ENCODE measurements around the gene CBX4. TPM values are rescaled to one million over a fixed set of nuclear protein-coding genes. Genes with fewer than 3 reads are reported as not detected.

The CBX4 gene
- total RNA-seq, 2 donors from 2014 or later = 12.7 to 16.8 TPM

DNA sequence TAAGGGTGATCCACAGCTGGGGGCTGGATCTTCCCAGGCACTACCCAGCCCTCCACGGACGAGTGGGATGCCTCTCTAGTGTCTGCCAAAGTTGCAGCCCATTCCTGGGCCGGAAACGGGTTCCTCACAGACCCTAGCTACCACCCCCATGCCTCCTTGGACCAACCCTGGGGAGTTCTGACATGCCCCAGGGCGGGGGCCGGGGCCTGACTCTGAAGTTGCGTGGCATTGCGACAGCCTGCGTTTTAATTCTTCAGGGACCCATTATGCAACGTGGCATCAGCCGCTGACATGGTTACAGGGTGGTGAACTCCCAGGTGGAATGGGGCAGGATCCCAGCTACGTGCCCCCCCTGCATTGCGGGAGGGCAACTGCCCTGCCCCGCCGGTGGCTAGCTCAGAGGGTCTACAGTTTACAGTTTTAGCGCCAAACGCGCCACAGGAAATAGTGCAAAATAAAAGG, 2.7 kb downstream of the CBX4 start:
- H3K36me3 Mint-ChIP-seq = peaks cover 0 to 18% of the 10 kb centered on the region in 2 donors
- DNase-seq (ENCODE audit: low spot score in 2 of 2) = no peak
- no peaks in the 10 kb centered on the region for H3K9me3 Mint-ChIP-seq
- peak overlapping the region in 1 of 2 donors; percentile 88 for H3K27ac Mint-ChIP-seq
- no peak for ATAC-seq

DNA sequence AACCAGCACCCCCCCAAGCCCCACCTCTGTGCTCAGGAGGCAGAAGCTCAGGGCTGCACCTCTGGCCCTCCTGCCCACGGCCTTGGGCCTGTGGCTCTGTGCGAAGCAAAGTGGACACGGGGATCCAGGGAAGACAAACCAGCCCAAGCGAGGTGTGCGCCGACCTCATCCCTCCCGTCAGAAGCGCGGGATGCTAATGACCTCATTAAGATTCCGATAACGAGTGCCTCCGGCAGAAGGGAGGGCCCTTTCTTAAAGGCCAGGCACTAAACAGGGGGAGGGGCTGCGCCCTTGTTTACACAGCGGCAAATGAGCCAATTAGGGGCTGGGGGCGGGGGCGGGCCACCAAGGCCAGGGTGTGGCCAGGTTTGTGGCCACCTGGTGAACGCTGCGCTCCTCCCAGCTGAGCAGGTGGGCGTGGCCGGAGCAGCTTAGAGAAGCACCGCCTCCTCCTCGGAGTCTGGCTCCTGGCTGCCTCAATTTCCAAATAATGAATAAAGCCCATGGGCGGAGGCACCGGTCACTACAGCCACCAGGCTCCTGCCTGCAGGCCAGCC, 3.2 kb downstream of the CBX4 start:
- peaks cover 0 to 18% of the 10 kb centered on the region in 2 donors for H3K36me3 Mint-ChIP-seq
- no peaks in the 10 kb centered on the region for H3K9me3 Mint-ChIP-seq
- ATAC-seq = no peak
- no peak for DNase-seq (ENCODE audit: low spot score in 2 of 2)
- no peak overlapping the region for H3K27ac Mint-ChIP-seq

DNA sequence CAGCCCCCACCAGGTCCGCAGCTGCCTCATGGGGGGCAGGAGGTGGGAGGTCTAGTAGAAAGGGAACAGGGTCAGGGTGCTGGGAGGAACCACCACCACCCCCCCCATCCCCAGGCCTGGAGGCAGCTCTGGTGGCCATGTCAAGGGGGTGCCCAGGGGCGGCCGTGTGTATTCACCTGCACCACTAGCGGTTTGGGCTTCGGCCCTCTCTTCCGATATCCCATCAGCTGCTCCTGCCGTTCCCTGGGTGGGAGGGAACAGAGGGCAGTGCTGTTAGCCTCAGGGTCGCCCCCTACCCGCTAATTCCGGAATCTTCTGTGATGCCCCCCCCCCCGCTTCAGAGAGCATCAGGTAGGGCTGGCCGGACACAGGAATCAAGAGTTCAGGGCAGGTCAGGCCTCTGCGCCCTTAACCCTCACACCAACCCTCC, 3.8 kb downstream of the CBX4 start:
- ATAC-seq = no peak
- no peak for DNase-seq (ENCODE audit: low spot score in 2 of 2)
- H3K36me3 Mint-ChIP-seq = peaks cover 0 to 18% of the 10 kb centered on the region in 2 donors
- H3K27ac Mint-ChIP-seq = no peak overlapping the region
- no peaks in the 10 kb centered on the region for H3K9me3 Mint-ChIP-seq

DNA sequence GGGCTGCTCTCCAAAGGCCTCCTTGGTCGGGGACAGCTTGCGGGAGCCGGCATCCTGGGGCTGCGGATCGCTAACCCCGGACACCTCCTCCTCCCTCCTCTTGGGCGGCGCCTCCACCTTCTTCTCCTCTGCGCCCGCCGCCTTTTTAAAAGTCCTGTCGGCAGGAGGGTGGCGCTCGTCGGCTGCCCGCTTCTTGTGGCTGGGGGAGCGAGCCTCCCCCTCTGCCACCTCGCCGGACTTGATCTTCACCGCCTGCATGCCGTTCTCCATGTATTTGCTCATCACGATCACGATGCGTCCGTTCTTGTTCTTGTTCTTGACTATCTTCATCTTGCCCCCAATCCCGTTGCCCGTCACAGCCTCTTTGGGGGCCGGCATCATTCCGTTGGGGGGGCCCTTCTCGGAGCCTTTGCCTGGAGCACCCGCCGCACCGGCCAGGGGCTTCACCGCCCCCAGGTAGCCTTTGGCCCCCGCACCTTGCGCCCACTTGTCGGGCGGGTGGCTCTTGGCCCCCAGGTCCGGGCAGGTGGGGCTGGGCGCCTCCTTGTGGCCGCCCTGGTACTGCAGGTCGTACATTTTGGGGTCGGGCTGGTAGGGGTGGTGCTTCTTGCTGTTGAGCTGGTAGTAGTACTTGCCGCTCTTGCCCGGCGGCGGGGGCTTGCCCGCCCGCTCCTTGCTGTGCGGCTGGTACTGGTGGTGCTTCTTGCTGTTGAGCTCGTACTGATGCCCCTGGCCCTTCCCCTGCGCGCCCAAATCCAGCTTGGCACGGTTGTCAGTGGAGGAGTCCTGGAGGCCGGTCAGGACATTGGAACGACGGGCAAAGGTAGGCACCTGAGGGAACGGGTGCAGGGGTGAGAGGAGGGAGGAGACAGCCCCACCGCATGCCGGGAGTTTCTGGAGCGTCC, 4.4 kb downstream of the CBX4 start:
- ATAC-seq (no peak), DNase-seq (ENCODE audit: low spot score in 2 of 2) (peak in 1 of 2 donors; percentile 72)
- Mint-ChIP-seq H3K9me3 (no peaks in the 10 kb centered on the region), H3K27ac (no peak overlapping the region), H3K36me3 (peaks cover 0 to 12% of the 10 kb centered on the region in 2 donors)

DNA sequence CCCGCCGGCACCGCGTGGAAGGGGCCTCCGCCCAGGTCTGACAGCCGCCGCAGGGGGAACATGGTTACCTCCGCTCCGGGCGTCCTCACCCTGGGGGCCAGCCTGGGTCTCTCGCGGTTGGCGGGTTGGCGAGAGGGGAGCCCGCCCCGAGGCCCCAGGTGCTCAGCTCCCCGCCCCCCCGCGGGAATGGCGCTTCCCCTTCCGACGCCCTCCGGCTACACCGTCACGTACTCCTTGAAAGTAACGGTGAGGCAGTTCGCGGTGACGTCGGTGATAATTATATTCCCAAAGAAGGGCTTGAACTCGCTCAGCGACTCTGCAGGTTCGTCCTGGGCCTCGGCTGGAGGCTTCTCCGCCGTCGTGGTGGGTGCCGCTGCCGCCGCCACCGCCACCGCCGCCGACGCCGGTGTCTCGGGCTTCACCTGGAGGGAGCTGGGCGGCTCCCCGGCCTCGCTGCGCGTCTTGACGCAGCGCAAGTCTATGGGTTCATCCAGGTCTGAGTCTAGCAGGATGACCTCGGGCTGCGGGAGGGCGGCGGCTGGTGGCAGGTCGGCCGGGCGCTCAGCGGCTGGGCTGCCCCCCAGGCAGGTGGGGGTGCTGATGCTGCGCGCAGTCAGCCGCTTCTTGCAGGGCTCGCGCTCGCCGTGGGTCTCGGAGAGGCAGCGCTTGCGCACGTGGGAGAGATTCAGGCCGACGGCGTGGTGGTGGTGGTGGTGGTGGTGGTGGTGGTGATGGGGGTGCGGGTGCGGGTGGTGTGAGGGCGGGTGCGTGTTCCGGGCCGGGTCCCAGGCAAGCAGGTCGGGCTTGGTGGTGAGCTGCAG, 5.3 kb downstream of the CBX4 start:
- Mint-ChIP-seq H3K27ac (no peak overlapping the region), H3K9me3 (no peaks in the 10 kb centered on the region), H3K36me3 (peaks cover 0 to 12% of the 10 kb centered on the region in 2 donors)
- DNase-seq (ENCODE audit: low spot score in 2 of 2) = no peak
- no peak for ATAC-seq

DNA sequence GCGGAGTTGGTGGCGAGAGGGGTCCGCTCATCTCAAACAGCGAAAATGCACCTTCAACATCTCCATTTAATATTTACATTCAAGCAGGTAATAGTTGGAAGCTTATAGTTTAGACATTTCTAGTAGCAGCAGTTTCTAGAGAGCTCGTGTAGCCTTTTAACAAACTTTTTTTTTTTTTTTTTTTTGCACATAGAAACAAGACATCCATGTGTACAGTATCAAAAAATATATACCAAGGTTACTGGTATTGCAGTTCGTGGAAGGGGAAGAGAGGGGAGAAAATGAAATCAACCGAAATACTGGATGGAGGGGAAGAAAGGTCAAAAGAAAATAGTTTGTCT, 6.2 kb downstream of the CBX4 start:
- no peak for ATAC-seq
- peak overlapping the region in 1 of 2 donors; percentile 79 for H3K27ac Mint-ChIP-seq

DNA sequence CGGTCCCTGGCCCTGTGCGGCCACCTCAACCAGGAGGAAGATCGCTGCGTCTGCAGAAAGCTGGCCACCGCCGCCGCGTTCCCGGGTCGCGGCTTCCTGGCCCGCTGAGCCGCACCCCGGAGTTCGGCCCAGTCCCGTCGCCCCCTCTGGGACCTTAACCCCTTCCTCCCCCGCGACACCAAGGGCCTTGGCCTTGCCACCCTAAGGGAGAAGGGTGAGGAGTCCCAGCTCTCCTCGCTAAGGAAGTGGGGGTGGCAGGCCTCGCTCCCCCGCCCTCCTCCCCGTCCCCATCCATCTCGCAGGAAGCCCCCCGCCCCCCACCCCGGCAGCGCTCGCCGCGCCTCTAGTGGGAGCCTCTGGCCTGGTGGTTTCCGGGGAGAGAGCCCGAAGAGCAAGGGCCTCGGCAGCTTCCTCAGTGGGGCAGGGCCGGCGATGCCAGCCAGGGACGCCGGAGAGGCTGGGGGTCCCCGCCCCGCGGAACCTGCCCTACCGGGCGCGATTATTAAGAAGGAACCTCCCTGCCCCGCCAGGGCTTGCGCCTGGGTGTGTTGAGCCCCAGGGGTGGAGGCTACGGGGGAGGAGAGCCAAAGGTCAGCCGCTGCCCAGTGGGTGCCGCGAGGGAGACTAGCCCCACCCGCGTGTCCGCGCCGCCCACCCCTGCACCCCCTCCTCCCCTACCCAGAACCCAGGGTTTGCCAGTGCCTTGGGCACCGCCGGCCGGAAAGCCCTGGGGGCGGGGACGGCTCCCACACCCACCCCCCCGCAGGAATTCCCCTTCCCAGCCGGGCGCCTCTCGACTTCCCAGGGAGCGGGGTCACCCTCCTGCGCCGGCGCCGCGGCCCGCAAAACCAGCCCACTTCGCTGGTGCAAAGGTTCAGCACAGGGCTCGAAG, 6.8 kb downstream of the CBX4 start:
- H3K27ac Mint-ChIP-seq = peak overlapping the region in 1 of 2 donors; percentile 79
- H3K36me3 Mint-ChIP-seq = peaks cover 0 to 12% of the 10 kb centered on the region in 2 donors
- DNase-seq (ENCODE audit: low spot score in 2 of 2) (no peak), ATAC-seq (no peak)
- H3K9me3 Mint-ChIP-seq = no peaks in the 10 kb centered on the region

More for the DNA sequence above, 6.2 kb downstream of the CBX4 start:
- no peak for DNase-seq (ENCODE audit: low spot score in 2 of 2)
- Mint-ChIP-seq H3K36me3 (peaks cover 0 to 12% of the 10 kb centered on the region in 2 donors), H3K9me3 (no peaks in the 10 kb centered on the region)

DNA sequence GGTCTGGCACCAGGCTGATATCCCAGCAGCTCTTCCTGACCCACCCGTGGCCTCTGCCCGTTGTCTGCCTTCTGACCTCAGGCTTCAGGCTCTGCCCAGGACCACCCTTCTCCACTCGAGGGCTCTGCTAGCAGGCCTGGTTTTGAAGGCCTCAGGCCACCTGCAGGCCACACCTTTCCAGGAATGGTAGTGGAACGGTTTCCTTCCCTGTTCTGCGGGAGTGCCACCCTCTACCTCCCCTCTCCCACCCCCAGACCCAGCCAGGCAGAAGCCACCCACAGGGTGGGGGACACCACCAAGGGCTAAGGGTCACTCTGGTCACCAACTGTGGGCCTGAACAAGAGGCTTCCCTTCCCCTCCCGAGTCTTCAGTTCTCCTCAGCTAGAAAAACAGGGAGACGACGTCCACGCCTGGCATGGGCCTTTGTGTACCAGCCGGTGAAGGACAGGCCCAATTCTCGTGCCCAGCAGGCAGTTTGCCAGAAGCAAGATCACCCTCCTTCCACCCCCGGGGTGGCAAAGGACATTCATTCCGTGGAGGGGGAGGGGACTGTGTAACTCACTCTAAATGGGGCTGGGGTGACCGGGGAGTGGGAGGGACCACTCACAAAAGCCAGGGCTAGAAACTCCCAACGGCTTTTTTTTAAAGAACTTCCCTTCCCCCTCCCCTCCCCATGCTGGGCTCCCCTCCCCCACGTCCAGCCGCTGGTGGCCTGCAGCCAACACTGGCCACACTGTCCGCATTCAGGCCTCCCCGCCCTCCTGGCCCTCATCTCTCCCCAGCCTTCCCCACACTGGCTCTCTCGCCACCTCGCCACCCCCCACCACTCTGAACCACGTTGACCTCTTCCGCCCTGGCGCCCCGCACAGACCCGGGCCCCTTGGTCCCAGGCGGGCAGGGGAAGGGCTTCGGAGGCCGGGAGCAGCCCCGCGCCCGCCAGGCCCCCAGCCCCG, 7.7 kb downstream of the CBX4 start:
- H3K36me3 Mint-ChIP-seq = peaks cover 0 to 12% of the 10 kb centered on the region in 2 donors
- DNase-seq (ENCODE audit: low spot score in 2 of 2) = no peak
- no peaks in the 10 kb centered on the region for H3K9me3 Mint-ChIP-seq
- ATAC-seq = no peak
- peak overlapping the region in 1 of 2 donors; percentile 72 for H3K27ac Mint-ChIP-seq

DNA sequence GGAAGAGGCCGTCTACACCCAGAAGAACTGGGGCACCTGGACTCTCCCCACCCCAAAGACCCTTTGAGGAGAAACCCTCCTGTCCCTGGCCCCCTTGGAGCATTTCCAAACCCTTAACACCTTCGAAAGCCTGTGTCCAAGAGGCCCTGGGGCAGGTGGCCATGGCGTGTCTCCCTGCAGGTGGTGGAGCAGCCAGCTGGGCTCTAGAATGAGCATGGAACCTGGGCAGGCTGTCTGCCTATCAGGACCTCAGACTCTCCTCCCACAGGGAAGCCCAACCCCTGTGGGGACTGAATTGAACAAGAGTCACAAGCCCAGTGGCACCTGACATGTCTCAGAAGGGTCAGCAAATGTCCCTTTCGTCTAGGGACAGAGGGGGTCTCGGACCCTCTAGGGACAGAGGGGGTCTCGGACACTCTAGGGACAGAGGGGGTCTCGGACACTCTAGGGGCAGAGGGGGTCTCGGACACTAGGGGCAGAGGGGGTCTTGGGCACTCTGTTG, 8.4 kb downstream of the CBX4 start:
- ATAC-seq (no peak), DNase-seq (ENCODE audit: low spot score in 2 of 2) (no peak)
- peaks cover 0 to 12% of the 10 kb centered on the region in 2 donors for H3K36me3 Mint-ChIP-seq
- no peaks in the 10 kb centered on the region for H3K9me3 Mint-ChIP-seq
- no peak overlapping the region for H3K27ac Mint-ChIP-seq

DNA sequence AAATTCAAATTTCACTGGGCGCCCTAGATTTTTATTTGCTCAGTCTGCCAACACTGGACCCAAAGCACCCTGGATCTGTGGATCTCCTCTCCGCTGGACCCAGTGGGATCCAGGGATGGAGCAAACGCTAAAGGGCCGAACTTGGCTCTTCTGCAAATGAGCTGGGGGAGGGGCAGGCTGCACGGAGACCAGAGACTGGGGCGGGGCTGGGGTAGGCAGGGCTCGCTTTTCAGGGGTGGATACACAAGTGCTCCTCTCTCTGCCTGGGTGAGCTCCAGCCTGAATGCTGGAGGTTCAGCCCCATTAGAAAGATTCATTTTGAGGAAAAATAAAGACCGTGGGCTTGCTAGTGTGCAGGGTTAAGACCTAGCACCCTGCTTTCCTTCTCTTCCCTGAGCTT, 8.9 kb downstream of the CBX4 start:
- ATAC-seq (no peak), DNase-seq (ENCODE audit: low spot score in 2 of 2) (no peak)
- no peaks in the 10 kb centered on the region for H3K9me3 Mint-ChIP-seq
- H3K27ac Mint-ChIP-seq = no peak overlapping the region
- peaks cover 0 to 12% of the 10 kb centered on the region in 2 donors for H3K36me3 Mint-ChIP-seq

DNA sequence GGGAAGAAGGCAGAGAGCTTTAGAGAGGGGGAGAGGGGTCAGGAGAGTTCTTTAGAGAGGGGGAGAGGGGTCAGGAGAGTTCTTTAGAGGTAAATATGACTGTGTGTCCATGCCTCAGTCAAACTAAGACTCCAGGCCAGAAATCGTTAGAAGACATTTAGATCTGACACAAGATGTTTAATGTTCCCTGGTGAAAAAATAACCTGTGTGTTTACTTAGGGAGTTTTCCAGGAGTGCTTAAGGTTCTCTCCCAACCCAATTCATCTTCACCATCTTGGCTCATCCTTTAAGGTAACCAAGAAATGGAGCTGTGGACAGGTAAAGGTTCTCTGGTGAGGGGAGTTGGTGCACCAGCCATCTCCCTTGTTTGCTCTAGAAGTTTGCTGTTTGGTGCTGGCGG, 9.8 kb downstream of the CBX4 start:
- Mint-ChIP-seq H3K9me3 (no peaks in the 10 kb centered on the region), H3K27ac (no peak overlapping the region), H3K36me3 (peaks cover 0 to 6% of the 10 kb centered on the region in 2 donors)
- DNase-seq (ENCODE audit: low spot score in 2 of 2) = no peak
- ATAC-seq = no peak

DNA sequence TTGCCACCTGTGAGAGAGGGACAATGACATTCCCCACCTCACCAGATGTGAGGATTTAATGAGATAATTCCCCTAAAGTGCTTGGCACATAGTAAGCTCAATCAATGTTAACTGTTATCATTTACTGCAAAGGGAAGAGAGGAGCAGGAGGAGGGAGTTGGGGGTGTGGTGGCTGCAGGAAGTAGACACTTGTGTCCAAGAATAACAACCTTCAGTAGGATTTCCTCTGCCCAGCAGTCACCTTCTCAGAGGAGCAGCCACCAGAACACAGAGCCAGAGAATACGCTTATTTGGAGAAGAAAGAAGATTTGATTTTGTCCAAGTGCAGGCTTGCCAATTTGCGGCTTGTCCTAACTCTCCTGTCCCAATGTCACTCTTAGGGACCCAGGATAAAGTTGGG, 10.2 kb downstream of the CBX4 start:
- no peak overlapping the region for H3K27ac Mint-ChIP-seq
- DNase-seq (ENCODE audit: low spot score in 2 of 2) (no peak), ATAC-seq (no peak)
- no peaks in the 10 kb centered on the region for H3K9me3 Mint-ChIP-seq
- H3K36me3 Mint-ChIP-seq = peaks cover 0 to 6% of the 10 kb centered on the region in 2 donors

DNA sequence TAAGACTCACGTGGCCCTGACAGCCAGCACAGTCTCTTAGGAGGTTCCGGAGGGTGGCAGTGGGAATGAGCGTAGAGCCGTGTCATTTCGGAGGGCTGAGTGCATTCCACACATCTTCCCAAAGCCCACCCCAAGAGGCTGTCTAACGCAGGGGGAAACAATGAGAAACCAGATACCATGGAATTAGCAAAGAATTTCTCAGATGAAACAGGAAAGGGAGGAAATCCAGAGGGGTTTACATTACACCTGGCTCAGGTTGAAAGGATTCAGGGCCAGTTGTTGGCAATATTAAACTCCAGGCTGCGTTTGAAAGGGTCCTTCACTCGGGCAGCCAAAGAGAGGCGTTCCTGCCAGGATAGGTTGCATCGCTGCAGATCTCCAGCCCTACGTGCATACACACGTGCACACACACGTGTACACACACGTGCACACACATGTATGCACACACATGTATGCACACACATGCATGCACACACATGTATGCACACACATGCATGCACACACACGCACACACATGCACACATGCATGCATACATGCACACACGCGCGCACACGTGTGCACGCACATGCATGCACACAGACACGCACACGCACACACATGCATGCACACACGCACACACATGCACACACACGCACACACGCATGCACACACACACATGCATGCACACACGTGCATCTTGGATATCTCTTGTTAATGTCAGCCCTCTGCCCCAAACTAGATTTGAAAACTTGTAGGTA, 12.2 kb downstream of the CBX4 start:
- DNase-seq (ENCODE audit: low spot score in 2 of 2) = no peak
- Mint-ChIP-seq H3K27ac (no peak overlapping the region), H3K9me3 (no peaks in the 10 kb centered on the region), H3K36me3 (no peaks in the 10 kb centered on the region)
- ATAC-seq = no peak

DNA sequence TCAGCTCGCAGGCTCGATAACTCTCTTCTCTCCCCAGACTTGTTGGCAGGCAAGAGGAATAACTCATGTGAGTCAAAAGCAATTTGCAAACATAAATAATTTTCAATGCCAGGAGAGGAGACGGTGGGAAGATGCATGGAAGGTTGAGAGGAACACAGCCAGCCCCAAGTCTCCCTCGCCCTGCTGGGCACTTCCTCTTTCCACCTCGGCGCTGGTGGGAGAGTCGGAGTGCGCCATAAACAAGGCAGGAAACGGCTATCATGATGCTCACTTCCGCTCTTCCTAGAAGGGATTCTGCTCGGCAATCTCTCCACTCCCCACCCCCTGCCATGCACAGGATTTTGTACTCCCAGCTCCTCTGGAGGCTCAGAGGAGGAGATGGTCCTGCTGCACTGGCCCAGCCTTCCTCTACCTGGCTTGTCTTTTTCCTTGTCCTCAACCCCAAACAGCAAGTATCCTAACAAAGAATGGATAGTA, 13.0 kb downstream of the CBX4 start:
- Mint-ChIP-seq H3K9me3 (no peaks in the 10 kb centered on the region), H3K27ac (peak overlapping the region in 1 of 2 donors; percentile 47), H3K36me3 (no peaks in the 10 kb centered on the region)
- DNase-seq (ENCODE audit: low spot score in 2 of 2) = no peak
- ATAC-seq = no peak
